WERI-Rb-1 (cell line): ENCODE data around the gene PPP5C.
A peak's percentile ranks its signal among the peaks of the same experiment; 100 is the strongest.

Source experiments
- DNase-seq: peaks from one replicate; pipeline ENCODE4 v3.0.0-alpha.2; 2020
- H3K27ac ChIP-seq: fragments of 250-450 bp; sonication (Bioruptor Pico); 2 replicates; pipeline ENCODE4 v1.5.1; 2020; ENCODE audit warnings: mild to moderate bottlenecking, moderate library complexity
- H3K27me3 ChIP-seq: fragments of 250-450 bp; sonication (Bioruptor Pico); 2 replicates; pipeline ENCODE4 v1.5.1; 2021; ENCODE audit warnings: mild to moderate bottlenecking, low read depth, moderate library complexity; ENCODE audit not compliant: insufficient read depth, severe bottlenecking
- H3K36me3 ChIP-seq: fragments of 250-450 bp; sonication (Bioruptor Pico); 2 replicates; pipeline ENCODE4 v1.5.1; 2020; ENCODE audit warnings: mild to moderate bottlenecking, moderate library complexity
- H3K4me3 ChIP-seq: 2 replicates; pipeline ENCODE4 v1.5.1; 2011; ENCODE audit warnings: low read depth, mild to moderate bottlenecking, control low read depth, low read length
- H3K9me3 ChIP-seq: fragments of 250-450 bp; sonication (Bioruptor Pico); 2 replicates; pipeline ENCODE4 v1.5.1; 2021; ENCODE audit warnings: mild to moderate bottlenecking, moderate library complexity; ENCODE audit not compliant: severe bottlenecking
- TF ChIP-seq, protein P1 (sequence below): IDR thresholded peaks from 2 replicates; pipeline ENCODE4 v1.5.1; 2011; ENCODE audit warnings: low read depth, mild to moderate bottlenecking, control low read depth, inconsistent platforms, low read length

Gene PPP5C

DNA sequence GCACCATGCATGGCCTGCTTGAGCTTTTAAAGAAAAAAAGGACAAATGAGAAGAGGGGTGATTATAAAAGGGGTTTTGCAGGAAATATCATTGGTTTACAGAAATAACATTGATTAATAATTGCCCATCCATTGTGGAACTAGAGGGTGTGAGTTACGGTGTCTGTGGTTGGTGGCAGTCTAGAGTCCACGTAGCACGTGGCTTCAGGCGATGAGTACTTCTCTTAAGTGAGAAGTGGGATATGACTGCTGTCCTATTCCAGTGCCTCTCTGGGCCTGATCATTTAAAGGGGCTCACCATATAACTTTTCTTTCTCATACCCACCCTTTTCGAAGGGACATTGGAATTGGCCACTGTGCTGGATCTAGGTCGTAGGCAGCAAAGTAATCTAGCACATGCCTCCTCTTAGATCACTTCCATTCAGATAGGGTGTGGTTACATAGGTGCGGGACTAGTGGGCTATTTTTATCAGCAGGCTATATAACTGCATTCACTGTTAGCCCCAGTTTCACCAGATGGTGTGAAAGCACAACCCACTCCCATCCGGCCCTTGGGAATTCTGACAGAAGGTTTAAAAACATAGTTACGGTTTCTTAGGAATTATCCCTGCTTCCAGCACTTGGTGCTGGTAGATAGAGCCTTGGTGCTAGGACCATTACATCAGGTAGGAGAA lies 19.9 kb downstream of the PPP5C start:
- H3K27ac ChIP-seq = peak overlapping the region; percentile 85
- no peaks in the 10 kb centered on the region for H3K27me3 ChIP-seq
- no peaks in the 10 kb centered on the region for H3K9me3 ChIP-seq
- peaks cover 65% of the 10 kb centered on the region for H3K36me3 ChIP-seq
- TF ChIP-seq, protein P1, sequence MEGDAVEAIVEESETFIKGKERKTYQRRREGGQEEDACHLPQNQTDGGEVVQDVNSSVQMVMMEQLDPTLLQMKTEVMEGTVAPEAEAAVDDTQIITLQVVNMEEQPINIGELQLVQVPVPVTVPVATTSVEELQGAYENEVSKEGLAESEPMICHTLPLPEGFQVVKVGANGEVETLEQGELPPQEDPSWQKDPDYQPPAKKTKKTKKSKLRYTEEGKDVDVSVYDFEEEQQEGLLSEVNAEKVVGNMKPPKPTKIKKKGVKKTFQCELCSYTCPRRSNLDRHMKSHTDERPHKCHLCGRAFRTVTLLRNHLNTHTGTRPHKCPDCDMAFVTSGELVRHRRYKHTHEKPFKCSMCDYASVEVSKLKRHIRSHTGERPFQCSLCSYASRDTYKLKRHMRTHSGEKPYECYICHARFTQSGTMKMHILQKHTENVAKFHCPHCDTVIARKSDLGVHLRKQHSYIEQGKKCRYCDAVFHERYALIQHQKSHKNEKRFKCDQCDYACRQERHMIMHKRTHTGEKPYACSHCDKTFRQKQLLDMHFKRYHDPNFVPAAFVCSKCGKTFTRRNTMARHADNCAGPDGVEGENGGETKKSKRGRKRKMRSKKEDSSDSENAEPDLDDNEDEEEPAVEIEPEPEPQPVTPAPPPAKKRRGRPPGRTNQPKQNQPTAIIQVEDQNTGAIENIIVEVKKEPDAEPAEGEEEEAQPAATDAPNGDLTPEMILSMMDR = no peak
- DNase-seq = no peak
- H3K4me3 ChIP-seq = peak overlapping the region; percentile 18

DNA sequence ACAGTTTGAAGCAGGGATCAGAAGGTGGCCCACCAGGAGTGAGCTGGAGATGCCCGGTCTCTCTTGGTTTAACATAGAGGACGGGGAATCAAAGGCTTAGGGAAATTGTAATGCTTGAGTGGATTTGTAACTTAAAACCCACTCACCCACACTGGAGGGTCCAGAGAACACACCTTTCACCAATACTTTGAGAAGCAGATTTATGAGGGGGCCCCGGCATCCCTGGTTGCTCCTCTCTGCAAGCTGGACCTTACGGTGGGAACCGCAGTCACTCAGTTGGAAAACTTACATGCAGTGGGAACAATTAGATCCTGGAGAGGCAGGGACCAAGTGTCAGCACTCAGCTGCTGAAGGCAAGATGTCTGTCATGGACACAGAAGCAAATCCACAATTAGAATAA lies 20.5 kb downstream of the PPP5C start:
- TF ChIP-seq, protein P1 = no peak
- peak overlapping the region; percentile 85 for H3K27ac ChIP-seq
- no peaks in the 10 kb centered on the region for H3K9me3 ChIP-seq
- H3K27me3 ChIP-seq = no peaks in the 10 kb centered on the region
- H3K4me3 ChIP-seq = peak overlapping the region; percentile 29
- peak; percentile 53 for DNase-seq
- H3K36me3 ChIP-seq = peaks cover 64% of the 10 kb centered on the region

DNA sequence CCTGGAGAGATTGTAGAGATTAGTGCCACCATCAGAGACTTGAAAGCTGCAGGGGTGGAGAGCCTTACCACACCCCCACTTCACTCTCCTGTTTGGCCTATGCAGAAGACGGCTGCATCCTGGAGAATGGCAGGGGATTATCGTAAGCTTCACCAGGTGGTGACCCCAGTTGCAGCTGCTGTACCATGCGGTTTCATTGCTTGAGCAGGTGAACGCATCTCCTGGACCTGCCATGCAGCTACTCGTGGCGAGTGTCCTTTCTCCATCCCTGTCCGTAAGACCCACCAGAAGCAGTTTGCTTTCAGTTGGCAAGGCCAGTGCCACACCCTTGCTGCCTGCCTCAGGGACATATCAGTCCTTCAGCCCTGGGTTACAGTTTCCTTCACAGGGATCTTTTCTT lies 21.2 kb downstream of the PPP5C start:
- H3K27ac ChIP-seq = peak overlapping the region; percentile 85
- no peaks in the 10 kb centered on the region for H3K9me3 ChIP-seq
- DNase-seq = peak; percentile 89
- TF ChIP-seq, protein P1 = no peak
- H3K27me3 ChIP-seq = no peaks in the 10 kb centered on the region
- peaks cover 63% of the 10 kb centered on the region for H3K36me3 ChIP-seq
- H3K4me3 ChIP-seq = peak overlapping the region; percentile 29

DNA sequence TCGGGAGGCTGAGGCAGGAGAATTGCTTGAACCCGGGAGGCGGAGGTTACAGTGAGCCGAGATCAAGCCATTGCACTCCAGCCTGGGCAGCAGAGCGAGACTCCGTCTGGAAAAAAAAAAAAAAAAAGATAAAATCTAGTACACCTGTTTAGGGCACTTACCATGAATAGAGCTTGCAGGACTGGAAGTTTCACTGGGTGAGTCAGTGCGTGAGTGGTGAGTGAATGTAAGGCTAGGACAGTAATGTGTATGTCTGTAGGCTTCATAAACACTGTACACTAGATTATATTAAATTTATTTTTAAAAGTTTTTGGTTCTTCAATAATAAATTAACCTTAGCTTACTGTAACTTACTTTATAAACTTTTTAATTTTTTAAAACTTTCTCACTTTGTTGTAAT lies 22.9 kb downstream of the PPP5C start:
- DNase-seq = no peak
- TF ChIP-seq, protein P1 = no peak
- Histone ChIP-seq H3K27me3 (no peaks in the 10 kb centered on the region), H3K27ac (no peak overlapping the region), H3K9me3 (no peaks in the 10 kb centered on the region), H3K4me3 (no peak overlapping the region), H3K36me3 (peaks cover 57% of the 10 kb centered on the region)

DNA sequence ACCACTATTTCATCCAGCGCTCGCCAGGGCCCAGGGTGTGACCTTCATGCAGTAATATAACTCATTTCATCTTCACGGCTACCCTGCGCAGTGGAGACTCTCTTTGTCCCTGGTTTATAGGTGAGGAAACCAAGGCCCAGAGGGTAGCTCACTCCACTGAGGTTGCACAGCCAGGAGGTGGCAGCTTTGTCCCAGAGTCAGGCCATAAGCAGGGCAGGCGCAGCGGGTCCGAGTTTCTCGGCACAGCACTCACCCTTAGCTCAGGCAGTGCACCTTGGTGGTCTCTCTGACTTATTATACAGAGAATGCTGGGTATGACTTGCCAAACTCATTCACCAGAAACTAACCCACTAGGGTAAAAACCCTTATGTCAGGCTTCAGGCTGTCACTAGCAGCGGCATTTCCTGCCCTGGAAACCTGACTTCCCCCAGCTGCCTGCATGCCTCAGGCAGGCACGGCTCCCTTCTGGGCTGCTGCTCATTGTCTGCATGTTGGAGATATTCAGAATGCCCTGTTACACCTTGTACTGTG lies 24.5 kb downstream of the PPP5C start:
- Histone ChIP-seq H3K27me3 (no peaks in the 10 kb centered on the region), H3K36me3 (peaks cover 55% of the 10 kb centered on the region), H3K4me3 (no peak overlapping the region), H3K27ac (no peak overlapping the region; the same call in 1 of the 2 replicates), H3K9me3 (no peaks in the 10 kb centered on the region)
- no peak for DNase-seq
- TF ChIP-seq, protein P1 = peak; percentile 17; the same call in 1 of the 2 replicates
